ENCODE measurements around the gene TBC1D24. TPM values are rescaled to one million over a fixed set of nuclear protein-coding genes. Genes with fewer than 3 reads are reported as not detected.
A peak's percentile ranks its signal among the peaks of the same experiment; 100 is the strongest.

Gene TBC1D24
- polyA plus RNA-seq, 1 of the 3 experiments (the other 2 are of a cell fraction): 6.7 TPM

GRCh38 chr16:2467528-2468232, 7.2 kb upstream of the TBC1D24 start:
- Histone ChIP-seq H3K4me3 (ENCODE audit: low read depth in 2 of 2, low read length in 1 of 2) (peak overlapping the region; percentile 51 to 57), H3K4me1 (ENCODE audit: control insufficient read depth in 1 of 2, insufficient read depth in 2 of 2, low read depth in 1 of 2, low read length in 1 of 2) (peaks cover 6 to 55% of the 10 kb centered on the region in 2 experiments; a peak in 3 of 4 replicates), H3F3A (replicated peaks; ENCODE audit: insufficient read depth) (peaks cover 13% of the 10 kb centered on the region), H3K36me3 (replicated peaks in 1 of 2; ENCODE audit: control insufficient read depth in 1 of 2, insufficient read depth in 2 of 2, low read length in 1 of 2) (no peaks in the 10 kb centered on the region), H3K79me2 (ENCODE audit: insufficient read depth) (no peaks in the 10 kb centered on the region), H3K9me3 (no peaks in the 10 kb centered on the region), H3K4me2 (peak overlapping the region; percentile 87), H4K20me1 (ENCODE audit: insufficient read depth) (no peaks in the 10 kb centered on the region), H3K9ac (peak overlapping the region; percentile 48), H3K27ac (ENCODE audit: low read depth in 2 of 2, low read length in 1 of 2) (peak overlapping the region in 1 of 2 experiments; percentile 97; a peak in 2 of 4 replicates), H2AFZ (ENCODE audit: low read depth) (peak overlapping the region; percentile 51; the same call in 1 of the 2 replicates), H3K27me3 (ENCODE audit: insufficient read depth) (no peaks in the 10 kb centered on the region), H3K9me2 (no peaks in the 10 kb centered on the region)
- 4% methylated on average over 24 of the region's 80 CpGs for WGBS (ENCODE audit: low lambda C conversion rate)
- ChIA-PET POLR2A (interaction anchor here (0.7 to 4.6 kb wide), 8 partner anchors 7 to 503 kb away, joined by 3 to 44 read pairs (median 5); partner anchors contain the start of genes RPS2 and TEDC2), CTCF (interaction anchor here (1.3 to 3.6 kb wide), 5 partner anchors 10 to 38 kb away, joined by 3 to 32 read pairs (median 9); no protein-coding TSS in a partner anchor)
- peak; percentile 89 for DNase-seq
- TF ChIP-seq CTCF (IDR thresholded peaks at IDR 0.05) (no peak; the same call in 1 of the 2 replicates), TEAD4 (IDR thresholded peaks at IDR 0.05; ENCODE audit: borderline replicate concordance, insufficient read depth) (no peak), FOXM1 (IDR thresholded peaks at IDR 0.05; ENCODE audit: low read depth) (no peak), NFIC (IDR thresholded peaks at IDR 0.05; ENCODE audit: borderline replicate concordance) (no peak), MEF2A (IDR thresholded peaks at IDR 0.05; ENCODE audit: borderline replicate concordance, low read depth) (no peak), ELF1 (IDR thresholded peaks at IDR 0.05) (no peak), ZBTB33 (IDR thresholded peaks at IDR 0.05; ENCODE audit: borderline replicate concordance, low read depth) (no peak), FOSL2 (IDR thresholded peaks at IDR 0.05; ENCODE audit: borderline replicate concordance, low read depth) (no peak), USF1 (IDR thresholded peaks at IDR 0.05; ENCODE audit: borderline replicate concordance, low read depth) (no peak), JUND (IDR thresholded peaks at IDR 0.05) (no peak), RFX5 (IDR thresholded peaks at IDR 0.05; ENCODE audit: low read length) (no peak), FOXJ3 (CRISPR knock-in tag; IDR thresholded peaks at IDR 0.05) (no peak), IRF3 (IDR thresholded peaks at IDR 0.05; ENCODE audit: low read depth, low read length) (no peak), SMC3 (IDR thresholded peaks at IDR 0.05; ENCODE audit: low read depth, low read length) (no peak), TCF12 (IDR thresholded peaks at IDR 0.05) (0 out of 2 replicates have a peak, but pooled peaks have one; percentile 1), MXI1 (IDR thresholded peaks at IDR 0.05; ENCODE audit: low read depth, low read length) (peak; percentile 61; the same call in 1 of the 2 replicates), USF2 (IDR thresholded peaks at IDR 0.05; ENCODE audit: borderline replicate concordance, low read depth, low read length) (no peak), POLR2AphosphoS5 (IDR thresholded peaks at IDR 0.05; ENCODE audit: low read depth, low read length) (peak; percentile 44), RCOR1 (IDR thresholded peaks at IDR 0.05; ENCODE audit: low read length) (no peak), GABPA (IDR thresholded peaks at IDR 0.05; ENCODE audit: low read depth) (no peak), REST (IDR thresholded peaks at IDR 0.05; ENCODE audit: low read depth, low read length) (no peak), MAX (IDR thresholded peaks at IDR 0.05; ENCODE audit: low read depth) (peak; percentile 62)
